CD1c-positive myeloid dendritic cell (primary cell): ENCODE results near the gene ZNF222.

Experiments used
- DNase-seq: peaks from one replicate; pipeline ENCODE4 v3.0.0-alpha.2; 2016; ENCODE audit errors: extremely low spot score

ZNF222 gene

GRCh38 chr19:44025217-44025936 is at the start of gene ZNF222:
Gene ZNF222, plus strand, starts transcription at chr19:44025379. Its CDS starts 58 bp downstream, at chr19:44025437.
- DNase-seq = peak; percentile 92

- no peak for DNase-seq
Measured at GRCh38 chr19:43976732-43977131, 48.4 kb upstream of the ZNF222 start.

- DNase-seq = no peak
Measured at GRCh38 chr19:43983544-43983911, 41.7 kb upstream of the ZNF222 start.

GRCh38 chr19:43983912-43984686 is 41.1 kb upstream of the ZNF222 start, which contains the start of gene ZNF155:
Gene ZNF155, plus strand, starts transcription at chr19:43984188. Its CDS starts 4,356 bp downstream, at chr19:43988544.
- peak; percentile 95 for DNase-seq

- no peak for DNase-seq
Measured at GRCh38 chr19:43984687-43985000, 40.5 kb upstream of the ZNF222 start.

- no peak for DNase-seq
Measured at GRCh38 chr19:43997631-43998290, 27.4 kb upstream of the ZNF222 start.

GRCh38 chr19:44002212-44002565 is 23.0 kb upstream of the ZNF222 start:
- DNase-seq = no peak

GRCh38 chr19:44002566-44003460 is 22.4 kb upstream of the ZNF222 start, which contains the start of gene ZNF230:
Gene ZNF230, plus strand, starts transcription at chr19:44002957. Its CDS starts 4,122 bp downstream, at chr19:44007079.
- peak; percentile 97 for DNase-seq

GRCh38 chr19:44003461-44004009 is 21.6 kb upstream of the ZNF222 start:
- DNase-seq = no peak

GRCh38 chr19:44005973-44006372 is 19.2 kb upstream of the ZNF222 start:
- peak; percentile 56 for DNase-seq

- no peak for DNase-seq
Measured at GRCh38 chr19:44007473-44007872, 17.7 kb upstream of the ZNF222 start.

- no peak for DNase-seq
Measured at GRCh38 chr19:44010468-44010867, 14.7 kb upstream of the ZNF222 start.

GRCh38 chr19:44019498-44019897 is 5.7 kb upstream of the ZNF222 start:
- DNase-seq = no peak

- no peak for DNase-seq
Measured at GRCh38 chr19:44021221-44021620, 4.0 kb upstream of the ZNF222 start.

- no peak for DNase-seq
Measured at GRCh38 chr19:44024900-44025216, 321 bp upstream of the ZNF222 start.

- DNase-seq = no peak
Measured at GRCh38 chr19:44026622-44027021, 1.4 kb downstream of the ZNF222 start.

GRCh38 chr19:44032001-44032610 is 6.9 kb downstream of the ZNF222 start:
- no peak for DNase-seq

GRCh38 chr19:44042147-44042546 is 17.0 kb downstream of the ZNF222 start:
- no peak for DNase-seq

- DNase-seq = peak; percentile 9
Measured at GRCh38 chr19:44050740-44051649, 25.8 kb downstream of the ZNF222 start.
